HepG2 (cell line): ENCODE measurements around the gene OIT3. TPM values are rescaled to one million over a fixed set of nuclear protein-coding genes. Genes with fewer than 3 reads are reported as not detected.
A peak's percentile ranks its signal among the peaks of the same experiment; 100 is the strongest.

Source experiments
- ATAC-seq: fragments of 200-7000 bp; cut with Tn5 transposase; 3 replicates; pipeline ENCODE4 v1.9.1; 2020; ENCODE audit warnings: mild to moderate bottlenecking, moderate library complexity
- BruUV-seq: library from RNA; stranded (reverse); fragments of 400-500 nt; replicated peaks from 2 replicates; lab custom pipeline; 2021; lab: Mats Ljungman, UMichigan
- CTCF ChIA-PET: fragments of 300-600 bp; formaldehyde crosslinking; extraction: SDS; loops from one replicate; lab custom pipeline; 2021; ENCODE audit warnings: low total read pairs, inconsistent platforms, low intra/inter-chr PET ratio; lab: Yijun Ruan, JAX
- POLR2A ChIA-PET: fragments of 350-600 bp; sonication (Branson Sonifier 250); formaldehyde crosslinking; loops from one replicate; lab custom pipeline; 2020; ENCODE audit warnings: antibody characterized with exemption, inconsistent platforms; lab: Yijun Ruan, JAX
- DNase-seq: peaks from one replicate; pipeline ENCODE4 v3.0.0-alpha.2; 2015; ENCODE audit warnings: low spot score
- FAIRE-seq: peaks from 3 replicates; lab custom pipeline; 2011; peaks lifted over from hg19 to GRCh38; lab: Jason Lieb, UNC
- H2AFZ ChIP-seq: one replicate; pipeline ENCODE4 v1.6.1; 2011; ENCODE audit warnings: low read length, inconsistent platforms
- H3K27ac ChIP-seq: fragments of 300-600 bp; 3 replicates; pipeline ENCODE4 v1.8.0; 2011; ENCODE audit warnings: mixed run types, mild to moderate bottlenecking, mixed read lengths, low read length, inconsistent platforms; ENCODE audit not compliant: insufficient read depth; ENCODE audit errors: extremely low read length
- H3K27me3 ChIP-seq, 2 experiments: fragments of 200-600 bp in 1 of 2; 2 replicates in 1 of 2; 3 replicates in 1 of 2; pipeline versions ENCODE4 v1.6.0 to v1.8.0; 2011; ENCODE audit warnings: low read length in 2 of 2, mild to moderate bottlenecking in 2 of 2, moderate library complexity in 2 of 2, inconsistent platforms in 1 of 2; ENCODE audit not compliant: insufficient read depth in 2 of 2, control insufficient read depth in 1 of 2
- H3K36me3 ChIP-seq, 2 experiments: fragments of 200-600 bp in 1 of 2; replicated peaks in 1 of 2; 2 replicates in 1 of 2; 3 replicates in 1 of 2; pipeline versions ENCODE4 v1.5.1 to v1.8.0; 2011; ENCODE audit warnings: low read length in 2 of 2, inconsistent platforms in 1 of 2; ENCODE audit not compliant: insufficient read depth in 2 of 2, control insufficient read depth in 1 of 2
- H3K4me1 ChIP-seq: 2 replicates; pipeline ENCODE4 v1.5.1; 2012; ENCODE audit warnings: low read length, inconsistent platforms; ENCODE audit not compliant: insufficient read depth
- H3K4me2 ChIP-seq: 2 replicates; pipeline ENCODE4 v1.6.0; 2011; ENCODE audit warnings: low read depth, low read length, inconsistent platforms
- H3K4me3 ChIP-seq, 3 experiments: fragments of 200-600 bp in 1 of 3; sonication (generic), shearing (Covaris generic) in 1 of 3; replicated peaks in 1 of 3; 2 replicates each; pipeline ENCODE4 v1.5.1; 2011 to 2016; ENCODE audit warnings: low read length in 3 of 3, inconsistent platforms in 2 of 3, low read depth in 2 of 3, mild to moderate bottlenecking in 2 of 3, control low read depth in 1 of 3, mixed read lengths in 1 of 3; ENCODE audit not compliant: insufficient read depth in 1 of 3
- H3K79me2 ChIP-seq: one replicate; pipeline ENCODE4 v1.6.1; 2011; ENCODE audit warnings: low read length, inconsistent platforms; ENCODE audit not compliant: insufficient read depth
- H3K9ac ChIP-seq: 2 replicates; pipeline ENCODE4 v1.6.0; 2011; ENCODE audit warnings: mild to moderate bottlenecking, low read depth, low read length, inconsistent platforms; ENCODE audit not compliant: insufficient read depth
- H3K9me3 ChIP-seq: 2 replicates; pipeline ENCODE4 v1.5.1; 2012; ENCODE audit warnings: mild to moderate bottlenecking, low read length
- H4K20me1 ChIP-seq: 2 replicates; pipeline ENCODE4 v1.6.0; 2011; ENCODE audit warnings: inconsistent platforms, mild to moderate bottlenecking, low read length, moderate library complexity; ENCODE audit not compliant: insufficient read depth
- CBX2 ChIP-seq, 2 experiments: fragments of 200-600 bp in 1 of 2; sonication (generic); formaldehyde crosslinking in 1 of 2; IDR thresholded peaks; 2 replicates each; pipeline versions ENCODE4 v1.7.0 to v1.8.1; 2018 to 2022; ENCODE audit warnings: low read depth in 2 of 2, low read length in 1 of 2, mild to moderate bottlenecking in 1 of 2, missing genetic modification reagents in 1 of 2
- CTCF ChIP-seq: sonication (generic); formaldehyde crosslinking; IDR thresholded peaks from 2 replicates; pipeline ENCODE4 v1.5.0; 2020; ENCODE audit warnings: mild to moderate bottlenecking, missing genetic modification reagents, moderate library complexity
- EHMT2 ChIP-seq: fragments of 200-600 bp; sonication (generic); IDR thresholded peaks from 2 replicates; pipeline ENCODE4 v1.7.0; 2017; ENCODE audit warnings: antibody characterized with exemption, low read depth, low read length, borderline replicate concordance
- JUNB ChIP-seq: sonication (generic); formaldehyde crosslinking; IDR thresholded peaks from 2 replicates; pipeline ENCODE4 v1.8.0; 2022; ENCODE audit warnings: missing genetic modification reagents, mild to moderate bottlenecking, borderline replicate concordance
- KDM3A ChIP-seq: IDR thresholded peaks from 2 replicates; pipeline ENCODE4 v1.6.1; 2018; ENCODE audit warnings: low read depth, missing compliant biosample characterization
- LRRFIP1 ChIP-seq: sonication (generic); formaldehyde crosslinking; conservative IDR thresholded peaks from 2 replicates; pipeline ENCODE4 v1.4.0; 2020; ENCODE audit warnings: missing genetic modification reagents
- MATR3 ChIP-seq: sonication (generic); formaldehyde crosslinking; IDR thresholded peaks from 2 replicates; pipeline ENCODE4 v1.4.0; 2020; ENCODE audit warnings: missing genetic modification reagents
- PRMT3 ChIP-seq: sonication (generic); formaldehyde crosslinking; IDR thresholded peaks from 2 replicates; pipeline ENCODE4 v1.8.1; 2022; ENCODE audit warnings: low read depth, mild to moderate bottlenecking, moderate library complexity, missing genetic modification reagents, borderline replicate concordance
- RARA ChIP-seq: IDR thresholded peaks from 2 replicates; pipeline ENCODE4 v1.6.1; 2016; ENCODE audit warnings: missing genetic modification reagents, missing compliant biosample characterization
- SMC3 ChIP-seq: IDR thresholded peaks from 2 replicates; pipeline ENCODE4 v1.6.1; 2011; ENCODE audit warnings: low read length, improper control_type of control experiment
- SP1 ChIP-seq, 2 experiments: fragments of 450-650 bp in 1 of 2; sonication (generic) in 1 of 2; formaldehyde crosslinking in 1 of 2; IDR thresholded peaks; 2 replicates each; pipeline versions ENCODE4 v1.4.0 to v1.6.1; 2016 to 2020; ENCODE audit warnings: missing genetic modification reagents in 1 of 2
- TOE1 ChIP-seq: sonication (generic); formaldehyde crosslinking; IDR thresholded peaks from 2 replicates; pipeline ENCODE4 v1.4.0; 2020; ENCODE audit warnings: mild to moderate bottlenecking, missing genetic modification reagents
- WIZ ChIP-seq: sonication (generic); formaldehyde crosslinking; IDR thresholded peaks from 2 replicates; pipeline ENCODE4 v1.5.1; 2020; ENCODE audit warnings: mild to moderate bottlenecking, missing genetic modification reagents
- ZNF350 ChIP-seq: sonication (generic); formaldehyde crosslinking; IDR thresholded peaks from 2 replicates; pipeline ENCODE4 v1.4.0; 2020; ENCODE audit warnings: mild to moderate bottlenecking, low read depth, missing genetic modification reagents, borderline replicate concordance
- ZNF652 ChIP-seq: IDR thresholded peaks from 2 replicates; pipeline ENCODE4 v1.6.1; 2016; ENCODE audit warnings: low read depth, borderline replicate concordance
- ZNF7 ChIP-seq: IDR thresholded peaks from 2 replicates; pipeline ENCODE4 v1.6.1; 2016; ENCODE audit warnings: missing biosample characterization, missing genetic modification reagents
- ZNF710 ChIP-seq: sonication (generic); formaldehyde crosslinking; IDR thresholded peaks from 2 replicates; pipeline ENCODE4 v1.5.0; 2020; ENCODE audit warnings: mild to moderate bottlenecking, missing genetic modification reagents, borderline replicate concordance
- ZNF777 ChIP-seq: sonication (generic); formaldehyde crosslinking; IDR thresholded peaks from 2 replicates; pipeline ENCODE4 v1.4.0; 2020; ENCODE audit warnings: missing genetic modification reagents
- whole genome bisulfite sequencing: methylation state at CpG from one replicate; pipeline ENCODE4 v1.1.6; 2017; ENCODE audit warnings: low lambda C conversion rate; 5-methylcytosine and 5-hydroxymethylcytosine counted together
- in situ Hi-C: cut with HindIII; loops from 2 replicates; pipeline ENCODE4 v1.10.0; 2017; ENCODE audit warnings: low pct_unique_long_range_greater_than_20kb; ENCODE audit not compliant: extremely low pct_ligation_motif_present
- intact Hi-C: fragments of 100-400 bp; cut with micrococcal nuclease; formaldehyde crosslinking; loops from one replicate; pipeline ENCODE4 v1.10.0; 2022; ENCODE audit not compliant: unreplicated experiment
- polyA plus RNA-seq, 8 experiments: library from polyadenylated mRNA; depleted of rRNA in 3 of 8; stranded (reverse) in 7 of 8; unstranded in 1 of 8; fragments of >200 nt; fragmentation: Illumina TruSeq in 4 of 8; extraction: Trizol in 4 of 8; gene quantifications; 2 replicates each; pipeline versions ENCODE4 v1.2.1 to v1.2.3, GENCODE V29; 2011 to 2016; ENCODE audit warnings: low read depth in 4 of 8, missing spikeins in 1 of 8, mixed read lengths in 1 of 8; ENCODE audit not compliant: insufficient read depth in 1 of 8
- total RNA-seq, 5 experiments: library from RNA; depleted of rRNA; stranded (reverse); fragments of >200 nt; fragmentation: Illumina TruSeq; extraction: Trizol; gene quantifications; 2 replicates each; pipeline ENCODE4 v1.2.3, GENCODE V29; 2016; ENCODE audit warnings: low read depth in 1 of 5

Gene OIT3
- total and polyA plus RNA-seq, 2 of the 13 experiments (the other 11 are each of a cell fraction or from before 2014, with no cell fraction given) = not detected

- POLR2A ChIA-PET = no interaction called here
- BruUV-seq = no TSS peak
- intact Hi-C loops = loop anchor here (1.0 to 5.0 kb wide), 2 partner anchors 183 to 511 kb away; partner anchors contain the start of gene MCU
- TF ChIP-seq SMC3 (0 out of 2 replicates have a peak, but pooled peaks have one; percentile 30), ZNF777 (CRISPR knock-in tag) (no peak), TOE1 (CRISPR knock-in tag) (no peak), RARA (no peak), ZNF652 (CRISPR knock-in tag) (no peak), KDM3A (CRISPR knock-in tag) (no peak), ZNF710 (CRISPR knock-in tag) (no peak), CBX2 (IDR thresholded peaks at IDR 0.05; ENCODE audit: low read depth, low read length) (no peak), CBX2 (CRISPR knock-in tag; IDR thresholded peaks at IDR 0.05; ENCODE audit: low read depth) (no peak), PRMT3 (no peak), WIZ (CRISPR knock-in tag) (no peak), SP1 (IDR thresholded peaks at IDR 0.05) (no peak), SP1 (CRISPR knock-in tag; IDR thresholded peaks at IDR 0.05) (no peak), JUNB (no peak), EHMT2 (no peak), ZNF7 (CRISPR knock-in tag) (no peak), CTCF (CRISPR knock-in tag) (peak; percentile 59), ZNF350 (CRISPR knock-in tag) (no peak), MATR3 (CRISPR knock-in tag) (no peak), LRRFIP1 (CRISPR knock-in tag) (no peak)
Observed at GRCh38 chr10:72875250-72876055, 18.1 kb upstream of the OIT3 start.

More at GRCh38 chr10:72875250-72876055, 18.1 kb upstream of the OIT3 start:
- peak; percentile 18 for DNase-seq
- Histone ChIP-seq H3K9ac (no peak overlapping the region), H3K27ac (no peak overlapping the region), H2AFZ (no peak overlapping the region), H3K4me1 (no peaks in the 10 kb centered on the region), H3K79me2 (no peaks in the 10 kb centered on the region), H3K9me3 (no peaks in the 10 kb centered on the region), H3K36me3 (peaks cover 3 to 15% of the 10 kb centered on the region in 2 experiments; a peak in 3 of 5 replicates), H4K20me1 (no peaks in the 10 kb centered on the region), H3K4me3 (no peak overlapping the region), H3K27me3 (no peaks in the 10 kb centered on the region), H3K4me2 (no peak overlapping the region)
- 0 out of 3 replicates have a peak, but pooled peaks have one; percentile 28 for ATAC-seq
- WGBS = 94% methylated on average over 3 of the region's 3 CpGs
- peak; percentile 23 for FAIRE-seq
- CTCF ChIA-PET = interaction anchor here (2.0 kb wide), 1 partner anchor 511 kb away, joined by 7 read pairs; no protein-coding TSS in a partner anchor
- in situ Hi-C loops = no loop called here
